ENCODE data around the gene CC2D2B. TPM values are rescaled to one million over a fixed set of nuclear protein-coding genes. Genes with fewer than 3 reads are reported as not detected.

CC2D2B gene
- total and polyA plus RNA-seq, 2 donors from 2014 or later: 0.80 to 2.5 TPM

GRCh38 chr10:95920798-95921426 is 13.1 kb downstream of the CC2D2B start:
- intact Hi-C loops (cut with DNase I): no loop called here

GRCh38 chr10:95925033-95925432 is 17.3 kb downstream of the CC2D2B start:
- FAIRE-seq: no peak
- no peak for TF ChIP-seq CTCF (IDR thresholded peaks at IDR 0.05; ENCODE audit: borderline replicate concordance, extremely low read depth, insufficient read depth)
- no peak for DNase-seq
- no peaks in the 10 kb centered on the region for H3K4me1 ChIP-seq (ENCODE audit: control insufficient read depth in 2 of 3, insufficient read depth in 2 of 3, low read depth in 1 of 3, low read length in 3 of 3)
- H3K36me3 ChIP-seq (ENCODE audit: control insufficient read depth in 2 of 3, insufficient read depth in 3 of 3, low read length in 3 of 3): no peaks in the 10 kb centered on the region
- intact Hi-C loops (cut with DNase I): no loop called here
- no peak overlapping the region for H3K4me3 ChIP-seq (ENCODE audit: low read length in 3 of 3)
- H3K27ac ChIP-seq (ENCODE audit: low read depth in 2 of 2, low read length in 2 of 2): no peak overlapping the region
- H3K9me3 ChIP-seq (ENCODE audit: control insufficient read depth in 2 of 3, insufficient read depth in 1 of 3, low read length in 3 of 3): no peaks in the 10 kb centered on the region
- H3K9ac ChIP-seq (ENCODE audit: low read length in 3 of 3): no peak overlapping the region
- H3K27me3 ChIP-seq (ENCODE audit: control insufficient read depth, insufficient read depth, low read length): no peaks in the 10 kb centered on the region

More at GRCh38 chr10:95920798-95921426, 13.1 kb downstream of the CC2D2B start:
- no peak overlapping the region for H3K27ac ChIP-seq (ENCODE audit: low read depth in 2 of 2, low read length in 2 of 2)
- no peak for FAIRE-seq
- DNase-seq: no peak
- H3K4me3 ChIP-seq (ENCODE audit: low read length in 3 of 3): no peak overlapping the region
- no peaks in the 10 kb centered on the region for H3K27me3 ChIP-seq (ENCODE audit: control insufficient read depth, insufficient read depth, low read length)
- no peaks in the 10 kb centered on the region for H3K9me3 ChIP-seq (ENCODE audit: control insufficient read depth in 2 of 3, insufficient read depth in 1 of 3, low read length in 3 of 3)
- H3K4me1 ChIP-seq (ENCODE audit: control insufficient read depth in 2 of 3, insufficient read depth in 2 of 3, low read depth in 1 of 3, low read length in 3 of 3): no peaks in the 10 kb centered on the region
- no peaks in the 10 kb centered on the region for H3K36me3 ChIP-seq (ENCODE audit: control insufficient read depth in 2 of 3, insufficient read depth in 3 of 3, low read length in 3 of 3)
- no peak overlapping the region for H3K9ac ChIP-seq (ENCODE audit: low read length in 3 of 3)
- no peak for TF ChIP-seq CTCF (IDR thresholded peaks at IDR 0.05; ENCODE audit: borderline replicate concordance, extremely low read depth, insufficient read depth)

GRCh38 chr10:95935429-95935828 is 27.7 kb downstream of the CC2D2B start:
- Histone ChIP-seq H3K36me3 (ENCODE audit: control insufficient read depth in 2 of 3, insufficient read depth in 3 of 3, low read length in 3 of 3) (no peaks in the 10 kb centered on the region), H3K9me3 (ENCODE audit: control insufficient read depth in 2 of 3, insufficient read depth in 1 of 3, low read length in 3 of 3) (peaks cover 0 to 4% (median 0%) of the 10 kb centered on the region in 3 donors), H3K4me3 (ENCODE audit: low read length in 3 of 3) (no peak overlapping the region), H3K27ac (ENCODE audit: low read depth in 2 of 2, low read length in 2 of 2) (no peak overlapping the region), H3K9ac (ENCODE audit: low read length in 3 of 3) (no peak overlapping the region), H3K4me1 (ENCODE audit: control insufficient read depth in 2 of 3, insufficient read depth in 2 of 3, low read depth in 1 of 3, low read length in 3 of 3) (no peaks in the 10 kb centered on the region), H3K27me3 (ENCODE audit: control insufficient read depth, insufficient read depth, low read length) (no peaks in the 10 kb centered on the region)
- no peak for DNase-seq
- intact Hi-C loops (cut with DNase I): no loop called here
- TF ChIP-seq CTCF (IDR thresholded peaks at IDR 0.05; ENCODE audit: borderline replicate concordance, extremely low read depth, insufficient read depth): no peak
- no peak for FAIRE-seq

- DNase-seq (no peak), FAIRE-seq (no peak)
- intact Hi-C loops (cut with DNase I): no loop called here
- peaks cover 0 to 4% (median 3%) of the 10 kb centered on the region in 3 donors for H3K9me3 ChIP-seq (ENCODE audit: control insufficient read depth in 2 of 3, insufficient read depth in 1 of 3, low read length in 3 of 3)
- H3K4me3 ChIP-seq (ENCODE audit: low read length in 3 of 3): no peak overlapping the region
- H3K27ac ChIP-seq (ENCODE audit: low read depth in 2 of 2, low read length in 2 of 2): no peak overlapping the region
- no peaks in the 10 kb centered on the region for H3K4me1 ChIP-seq (ENCODE audit: control insufficient read depth in 2 of 3, insufficient read depth in 2 of 3, low read depth in 1 of 3, low read length in 3 of 3)
- H3K9ac ChIP-seq (ENCODE audit: low read length in 3 of 3): no peak overlapping the region
- no peak for TF ChIP-seq CTCF (IDR thresholded peaks at IDR 0.05; ENCODE audit: borderline replicate concordance, extremely low read depth, insufficient read depth)
- H3K36me3 ChIP-seq (ENCODE audit: control insufficient read depth in 2 of 3, insufficient read depth in 3 of 3, low read length in 3 of 3): no peaks in the 10 kb centered on the region
- H3K27me3 ChIP-seq (ENCODE audit: control insufficient read depth, insufficient read depth, low read length): no peaks in the 10 kb centered on the region
Measured at GRCh38 chr10:95941115-95941514, 33.3 kb downstream of the CC2D2B start.
